Stomach (tissue), 9 donors: Measurements from ENCODE around the gene SPON2. TPM values are rescaled to one million over a fixed set of nuclear protein-coding genes. Genes with fewer than 3 reads are reported as not detected.

Experiments
- DNase-seq, 2 donors: peaks; one replicate each; pipeline versions ENCODE4 v3.0.0 to v3.0.0-alpha.2; 2013 to 2019
- H3K27ac ChIP-seq, 5 donors: fragments of 200-600 bp in 4 of 5; sonication (generic) in 4 of 5; one replicate each; pipeline ENCODE4 v1.5.1; 2013 to 2019; ENCODE audit warnings: mild to moderate bottlenecking in 1 of 5, moderate library complexity in 1 of 5
- H3K27me3 ChIP-seq, 3 donors: fragments of 200-600 bp; sonication (generic); one replicate each; pipeline ENCODE4 v1.5.1; 2017 to 2019; ENCODE audit warnings: mixed run types in 1 of 3
- H3K36me3 ChIP-seq, 4 donors: fragments of 200-600 bp; sonication (generic); 1 replicate in 3 of 4; 2 replicates in 1 of 4; pipeline ENCODE4 v1.5.1; 2016 to 2019
- H3K4me1 ChIP-seq, 4 donors: fragments of 200-600 bp; sonication (generic); one replicate each; pipeline ENCODE4 v1.5.1; 2016 to 2019
- H3K4me3 ChIP-seq, 4 donors: fragments of 200-600 bp; sonication (generic) in 3 of 4; one replicate each; pipeline ENCODE4 v1.5.1; 2016 to 2019; ENCODE audit warnings: mild to moderate bottlenecking in 1 of 4
- H3K9me3 ChIP-seq, 4 donors: fragments of 200-600 bp; sonication (generic); one replicate each; pipeline ENCODE4 v1.5.1; 2016 to 2019
- CTCF ChIP-seq, 7 experiments: fragments of 450-650 bp in 4 of 7; fragments of 200-600 bp in 3 of 7; sonication (generic) in 3 of 7; IDR thresholded peaks; one replicate each; pipeline ENCODE4 v1.5.1; 2016 to 2019; ENCODE audit warnings: antibody characterized with exemption in 7 of 7, control low read depth in 2 of 7, mild to moderate bottlenecking in 1 of 7
- EP300 ChIP-seq: sonication (generic); formaldehyde crosslinking; IDR thresholded peaks from one replicate; pipeline ENCODE4 v1.6.1; 2017; ENCODE audit warnings: antibody characterized with exemption
- POLR2A ChIP-seq, 4 donors: fragments of 450-650 bp; IDR thresholded peaks; one replicate each; pipeline ENCODE4 v1.6.1; 2016; ENCODE audit warnings: antibody characterized with exemption in 4 of 4, control low read depth in 2 of 4, mild to moderate bottlenecking in 1 of 4, moderate library complexity in 1 of 4
- POLR2AphosphoS5 ChIP-seq, 3 donors: sonication (generic); formaldehyde crosslinking; IDR thresholded peaks; one replicate each; pipeline ENCODE4 v1.6.1; 2016; ENCODE audit warnings: antibody characterized with exemption in 3 of 3
- WGBS, 5 donors: extraction: QIAGEN DNeasy Blood & Tissue Kit in 3 of 5; methylation state at CpG; one replicate each; pipeline versions ENCODE4 v1.1.5 to v1.1.7; 2013 to 2018; 5-methylcytosine and 5-hydroxymethylcytosine counted together
- intact Hi-C: fragments of 100-400 bp; cut with DNase I; formaldehyde crosslinking; loops from one replicate; pipeline ENCODE4 v1.15.1; 2023; ENCODE audit warnings: low total_unique reads
- polyA plus RNA-seq, 3 donors: library from polyadenylated mRNA; stranded (reverse); fragments of 200-250 nt; gene quantifications; one replicate each; pipeline ENCODE4 v1.2.3, GENCODE V29; 2013
- total RNA-seq, 5 donors: library from RNA; depleted of rRNA; stranded (reverse); fragments of >200 nt; gene quantifications; one replicate each; pipeline versions ENCODE4 v1.1.0 to v1.2.3, GENCODE V29; 2014 to 2016
- donor health status: healthy with polysubstance abuse.
- donor health status: Bipolar disorder and iron deficiency.
- donor health status: healthy.

Gene SPON2
- total and polyA plus RNA-seq, 8 donors = 12.8 to 224 (median 47.6) TPM

GRCh38 chr4:1150875-1151274 lies 21.5 kb downstream of the SPON2 start:
- intact Hi-C loops = no loop called here
- Histone ChIP-seq H3K4me3 (no peak overlapping the region), H3K27me3 (peaks cover 0 to 7% (median 0%) of the 10 kb centered on the region in 3 donors), H3K27ac (no peak overlapping the region), H3K36me3 (no peaks in the 10 kb centered on the region), H3K4me1 (peaks cover 5 to 31% (median 21%) of the 10 kb centered on the region in 4 donors), H3K9me3 (no peaks in the 10 kb centered on the region)
- 78 to 100% (median 97%) methylated on average over 1 to 3 of the region's 3 CpGs for WGBS, 5 donors
- TF ChIP-seq POLR2AphosphoS5 (IDR thresholded peaks at IDR 0.05) = no peak
- TF ChIP-seq POLR2A (IDR thresholded peaks at IDR 0.05) = no peak
- TF ChIP-seq EP300 = no peak
- TF ChIP-seq CTCF (IDR thresholded peaks at IDR 0.05) = no peak
- DNase-seq = no peak

GRCh38 chr4:1139860-1140259 lies 32.5 kb downstream of the SPON2 start:
- Histone ChIP-seq H3K27ac (no peak overlapping the region), H3K9me3 (no peaks in the 10 kb centered on the region), H3K36me3 (no peaks in the 10 kb centered on the region), H3K4me1 (peaks cover 0 to 17% (median 0%) of the 10 kb centered on the region in 4 donors), H3K27me3 (peaks cover 0 to 22% (median 0%) of the 10 kb centered on the region in 3 donors), H3K4me3 (no peak overlapping the region)
- no peak for DNase-seq
- no peak for TF ChIP-seq EP300
- no peak for TF ChIP-seq POLR2AphosphoS5 (IDR thresholded peaks at IDR 0.05)
- no peak for TF ChIP-seq POLR2A (IDR thresholded peaks at IDR 0.05)
- TF ChIP-seq CTCF (IDR thresholded peaks at IDR 0.05) = no peak
- 80 to 93% (median 87%) methylated on average over 1 of the region's 1 CpG for WGBS, 5 donors
- intact Hi-C loops = loop anchor here (10.0 kb wide), 2 partner anchors 125 to 215 kb away; no protein-coding TSS in a partner anchor

GRCh38 chr4:1137850-1138249 lies 34.5 kb downstream of the SPON2 start:
- Histone ChIP-seq H3K27ac (peak overlapping the region in 1 of 5 donors; percentile 22), H3K4me3 (peak overlapping the region in 1 of 4 donors; percentile 13), H3K9me3 (no peaks in the 10 kb centered on the region), H3K4me1 (peaks cover 0 to 17% (median 0%) of the 10 kb centered on the region in 4 donors), H3K27me3 (peaks cover 0 to 15% (median 0%) of the 10 kb centered on the region in 3 donors), H3K36me3 (no peaks in the 10 kb centered on the region)
- 85 to 92% (median 88%) methylated on average over 2 of the region's 2 CpGs for whole genome bisulfite sequencing, 5 donors
- DNase-seq = no peak
- intact Hi-C loops = loop anchor here (10.0 kb wide), 2 partner anchors 127 to 217 kb away; no protein-coding TSS in a partner anchor
- TF ChIP-seq CTCF (IDR thresholded peaks at IDR 0.05) = no peak
- TF ChIP-seq POLR2A (IDR thresholded peaks at IDR 0.05) = no peak
- no peak for TF ChIP-seq POLR2AphosphoS5 (IDR thresholded peaks at IDR 0.05)
- TF ChIP-seq EP300 = no peak

- no peaks in the 10 kb centered on the region for H3K9me3 ChIP-seq
- H3K27me3 ChIP-seq = peaks cover 0 to 10% (median 0%) of the 10 kb centered on the region in 3 donors
- H3K27ac ChIP-seq = peak overlapping the region in 1 of 5 donors; percentile 22
- no peak for TF ChIP-seq CTCF (IDR thresholded peaks at IDR 0.05)
- no peak for TF ChIP-seq POLR2AphosphoS5 (IDR thresholded peaks at IDR 0.05)
- TF ChIP-seq POLR2A (IDR thresholded peaks at IDR 0.05) = no peak
- no peak for TF ChIP-seq EP300
- DNase-seq = no peak
- H3K36me3 ChIP-seq = no peaks in the 10 kb centered on the region
- intact Hi-C loops = loop anchor here (10.0 kb wide), 2 partner anchors 128 to 218 kb away; no protein-coding TSS in a partner anchor
- peak overlapping the region in 1 of 4 donors; percentile 13 for H3K4me3 ChIP-seq
- H3K4me1 ChIP-seq = peaks cover 0 to 17% (median 0%) of the 10 kb centered on the region in 4 donors
- whole genome bisulfite sequencing, 5 donors = 66 to 79% (median 71%) methylated on average over 8 of the region's 8 CpGs
These were observed 35.2 kb downstream of the SPON2 start for GRCh38 chr4:1137063-1137776.
